Epidermal melanocyte (primary cell): Measurements from ENCODE around the gene LGI4.
"Not testable (repeated sequence)": the region's sequence is repeated elsewhere in the genome, so short reads cannot be mapped to it uniquely, and the experiment has no call there.

ENCODE experiments used
- DNase-seq: peaks from one replicate; pipeline ENCODE4 v3.0.0; 2011; ENCODE audit warnings: low spot score; ENCODE audit not compliant: insufficient read length

LGI4 gene

DNA sequence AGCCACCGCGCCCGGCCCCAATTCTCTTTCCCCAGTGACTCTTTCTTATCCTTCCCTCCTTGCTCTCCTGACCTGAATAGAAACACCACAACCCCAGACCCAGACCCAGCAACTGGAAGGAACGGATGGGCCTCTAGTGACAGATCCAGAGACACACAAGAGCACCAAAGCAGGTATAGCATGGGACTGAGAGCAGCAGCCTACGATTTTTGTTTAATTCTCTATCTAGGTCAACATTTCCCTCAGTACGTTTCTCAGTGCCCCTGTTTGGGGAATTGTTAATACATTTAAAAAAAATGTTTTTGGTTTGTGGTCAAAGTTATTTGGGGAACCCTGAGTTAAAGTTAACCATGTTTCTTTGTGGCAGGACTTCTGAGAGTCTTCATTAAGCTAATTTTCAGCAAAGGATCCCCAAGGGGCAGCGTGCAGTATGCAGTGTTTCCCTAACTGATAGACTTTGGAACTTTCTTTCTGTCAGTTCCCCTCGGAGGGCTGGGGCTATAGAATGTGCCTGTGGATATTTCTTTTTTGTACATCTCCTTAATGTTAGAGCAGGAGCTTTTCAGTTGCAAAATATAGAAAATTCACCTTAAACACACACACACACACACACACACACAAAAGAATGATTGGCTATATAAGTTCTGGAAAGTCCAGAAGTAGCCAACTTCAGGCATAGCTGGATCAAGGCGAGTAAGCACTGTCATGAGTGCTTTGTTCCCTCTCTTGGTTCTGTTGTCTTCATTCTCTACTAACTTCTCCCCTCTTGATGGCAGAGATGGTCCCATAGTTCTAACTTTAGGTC lies 26.0 kb upstream of the LGI4 start:
- no peak for DNase-seq

GRCh38 chr19:35159606-35160005 lies 24.7 kb upstream of the LGI4 start:
- no peak for DNase-seq

DNA sequence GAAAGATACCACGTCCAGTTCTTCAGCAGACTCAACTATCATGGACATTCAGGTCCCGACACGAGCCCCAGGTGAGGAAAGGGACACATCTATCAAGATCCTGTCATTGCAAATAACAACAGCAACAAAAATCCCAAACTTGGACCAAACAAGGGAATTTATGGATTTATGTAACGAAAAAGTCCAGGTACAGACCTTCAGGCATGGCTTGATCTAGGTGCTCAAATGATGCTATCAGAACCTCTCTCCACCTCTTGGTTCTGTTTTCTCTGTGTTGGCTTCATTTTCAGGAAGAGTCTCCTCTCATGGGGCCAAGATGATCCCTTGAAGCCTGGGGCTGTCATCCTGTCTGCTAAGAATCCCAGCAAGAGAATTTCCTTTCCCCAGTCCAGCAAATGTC lies 22.6 kb upstream of the LGI4 start:
- DNase-seq, result no peak

GRCh38 chr19:35156673-35157014 lies 21.8 kb upstream of the LGI4 start:
- DNase-seq, result no peak

DNA sequence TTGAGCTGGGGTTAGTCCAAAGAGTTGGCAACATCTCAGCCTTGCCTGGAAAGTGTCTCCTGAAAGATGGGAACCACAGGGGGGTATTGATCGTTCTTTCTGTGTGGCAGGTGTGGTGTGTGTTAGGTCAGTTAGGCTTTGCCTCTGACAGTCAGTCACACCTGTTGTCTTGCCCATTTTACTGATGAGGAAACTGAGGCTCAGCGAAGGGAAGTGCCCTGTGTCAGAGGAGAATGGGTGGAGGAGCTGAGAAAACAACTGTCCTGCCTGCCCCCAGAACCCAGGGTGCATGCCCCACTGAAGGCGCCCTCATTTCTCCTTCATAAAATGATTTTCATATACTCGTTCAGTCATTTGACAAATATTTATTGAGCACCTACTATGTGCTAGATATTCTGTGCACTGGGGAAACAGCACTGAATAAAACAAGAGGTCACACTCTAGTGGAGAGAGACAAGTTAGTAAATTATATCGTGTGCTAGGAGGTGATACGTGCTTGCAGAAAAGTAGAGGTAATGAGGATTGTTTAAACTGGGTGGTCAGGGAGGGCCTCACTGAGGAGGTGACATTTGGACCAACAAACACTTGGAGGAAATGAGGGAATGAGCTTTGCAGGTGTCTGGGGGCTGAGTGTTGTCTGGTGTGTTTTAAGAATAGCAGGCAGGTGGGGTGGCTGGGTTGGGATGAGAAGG lies 21.3 kb upstream of the LGI4 start:
- no peak for DNase-seq

GRCh38 chr19:35155441-35155840 lies 20.6 kb upstream of the LGI4 start:
- DNase-seq, result no peak

- peak; percentile 71 for DNase-seq
Observed at GRCh38 chr19:35154525-35155406, 19.9 kb upstream of the LGI4 start, which contains the start of gene FXYD5. TSS of gene FXYD5 (plus strand) at chr19:35154735. CDS start at chr19:35155551, 816 bp downstream.

- no peak for DNase-seq
Observed at GRCh38 chr19:35153701-35154524, 19.1 kb upstream of the LGI4 start.

DNA sequence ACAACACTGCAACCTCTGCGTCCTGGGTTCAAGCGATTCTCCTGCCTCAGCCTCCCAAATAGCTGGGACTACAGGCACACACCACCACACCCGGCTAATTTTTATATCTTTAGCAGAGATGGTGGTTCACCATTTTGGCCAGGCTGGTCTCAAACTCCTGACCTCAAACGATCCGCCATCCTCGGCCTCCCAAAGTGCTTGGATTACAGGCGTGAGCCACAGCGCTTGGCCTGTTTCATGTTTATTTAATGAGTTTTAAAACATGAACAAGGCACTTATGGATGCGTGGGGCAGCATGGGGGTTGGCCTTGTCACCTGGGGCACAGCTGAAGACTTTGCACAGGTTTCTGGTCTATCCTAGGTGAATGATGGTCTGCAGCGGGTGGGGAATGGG lies 18.3 kb upstream of the LGI4 start:
- not testable (repeated sequence) for DNase-seq

GRCh38 chr19:35151273-35152065 lies 16.6 kb upstream of the LGI4 start:
- DNase-seq, result no peak

- DNase-seq, result peak; percentile 3
Observed at GRCh38 chr19:35150445-35150844, 15.6 kb upstream of the LGI4 start.

DNA sequence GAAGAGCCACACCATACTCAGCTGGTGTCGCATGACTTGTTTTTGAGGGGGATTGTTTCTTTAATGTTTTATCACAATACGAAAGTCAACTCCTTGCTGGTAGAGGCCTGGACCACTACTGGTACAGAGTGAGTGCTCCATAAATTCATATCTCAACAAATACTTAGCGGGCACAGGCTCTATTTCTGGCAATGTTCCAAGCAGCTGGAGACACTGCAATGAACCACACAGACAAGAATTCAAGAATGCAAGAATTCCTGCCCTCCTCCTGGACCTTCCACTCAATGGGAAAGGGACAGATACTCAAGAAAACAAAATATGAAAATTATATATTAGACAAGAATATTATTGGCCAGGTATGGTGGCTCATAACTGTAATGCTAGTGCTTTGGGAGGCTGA lies 14.6 kb upstream of the LGI4 start:
- DNase-seq, result no peak

DNA sequence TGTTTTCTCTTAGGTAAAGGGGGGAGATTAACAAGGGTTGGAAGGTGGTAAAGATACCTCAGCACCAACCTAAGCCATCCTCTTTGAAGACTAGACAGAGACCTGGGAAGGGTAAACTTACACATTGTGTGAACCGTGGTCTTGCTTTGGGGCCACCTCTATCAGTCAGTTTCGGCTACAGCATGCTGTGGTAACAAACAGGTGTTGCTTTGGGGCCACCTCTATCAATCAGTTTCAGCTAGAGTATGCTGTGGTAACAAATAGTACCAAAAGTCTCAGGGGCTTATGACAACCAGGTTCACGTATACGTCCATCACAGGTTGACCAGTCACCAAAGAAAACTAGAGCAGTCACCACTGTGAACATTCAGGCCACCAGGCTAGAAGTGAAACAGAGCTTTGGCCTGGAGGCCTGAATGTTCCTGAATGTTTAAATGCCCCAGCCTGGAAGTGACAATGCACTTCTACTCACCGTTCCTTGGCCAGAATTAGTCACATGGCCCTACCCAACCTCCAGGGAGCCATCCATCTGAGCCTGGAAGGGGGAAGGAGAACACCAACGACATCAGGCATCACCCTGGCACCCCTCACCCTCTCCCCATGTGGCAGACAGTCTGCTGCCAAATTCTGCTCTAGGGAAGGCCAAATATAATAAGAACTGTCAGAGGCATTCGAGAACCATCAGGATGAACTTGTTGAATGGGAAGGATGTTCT lies 12.0 kb upstream of the LGI4 start:
- DNase-seq, result no peak

DNA sequence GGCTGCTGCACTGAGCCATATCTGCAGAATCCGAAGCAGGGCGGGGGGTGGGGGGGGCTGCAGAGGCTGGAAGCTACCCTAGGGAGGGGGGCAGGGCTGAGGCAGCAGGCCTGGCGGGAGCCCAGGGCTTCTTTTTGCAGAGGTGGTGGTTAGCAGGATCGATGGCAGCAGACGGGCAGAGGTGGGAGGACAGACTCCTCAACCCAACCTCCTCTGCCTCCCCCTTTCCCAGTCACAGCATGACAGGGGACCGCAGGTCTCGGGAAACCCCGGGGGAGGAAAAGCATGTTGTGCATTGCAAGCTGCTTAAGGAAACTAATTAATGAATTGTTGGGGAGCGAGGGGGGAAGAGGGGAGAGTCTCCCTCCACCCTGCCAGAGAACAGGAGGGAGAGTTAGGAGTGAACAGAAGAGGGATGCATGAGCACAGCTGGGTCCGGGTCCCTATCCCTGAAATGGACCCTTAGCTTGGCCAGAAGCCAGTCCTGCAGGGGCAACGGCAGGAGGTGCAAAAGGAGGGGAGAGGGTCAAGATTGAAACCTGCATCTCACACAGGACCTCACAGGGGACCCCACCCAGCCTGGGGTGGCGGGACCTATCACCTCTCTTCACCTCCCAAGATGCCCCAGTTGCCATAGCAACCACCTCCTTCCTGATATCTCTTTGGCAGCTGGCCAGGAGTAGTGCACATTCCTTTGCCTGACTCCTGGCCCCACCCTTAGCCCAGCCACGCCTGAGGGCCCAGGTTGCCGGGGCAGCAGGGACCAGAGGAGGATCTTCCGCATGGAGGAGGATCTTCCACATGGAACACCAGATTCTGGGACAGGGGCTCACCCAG lies 10.0 kb upstream of the LGI4 start:
- DNase-seq, result no peak

DNA sequence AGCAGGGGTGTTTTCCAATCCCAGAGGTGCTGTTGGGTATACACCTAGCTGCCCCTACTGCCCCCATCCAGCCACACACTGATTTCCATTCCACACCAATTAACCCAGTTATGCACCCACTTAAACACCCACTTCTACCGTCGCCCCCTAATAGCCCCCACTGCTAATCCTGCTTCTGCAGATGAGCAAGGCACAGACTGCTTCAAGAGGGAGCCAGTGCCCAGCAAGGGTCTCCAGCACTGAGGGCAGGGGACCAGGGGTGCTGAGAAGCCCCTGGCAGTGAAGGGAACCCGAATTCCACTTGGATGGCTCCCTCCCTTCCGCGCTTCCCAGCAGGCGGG lies 9.4 kb upstream of the LGI4 start:
- DNase-seq, result no peak

- no peak for DNase-seq
Observed at GRCh38 chr19:35143818-35144217, 9.0 kb upstream of the LGI4 start.

DNA sequence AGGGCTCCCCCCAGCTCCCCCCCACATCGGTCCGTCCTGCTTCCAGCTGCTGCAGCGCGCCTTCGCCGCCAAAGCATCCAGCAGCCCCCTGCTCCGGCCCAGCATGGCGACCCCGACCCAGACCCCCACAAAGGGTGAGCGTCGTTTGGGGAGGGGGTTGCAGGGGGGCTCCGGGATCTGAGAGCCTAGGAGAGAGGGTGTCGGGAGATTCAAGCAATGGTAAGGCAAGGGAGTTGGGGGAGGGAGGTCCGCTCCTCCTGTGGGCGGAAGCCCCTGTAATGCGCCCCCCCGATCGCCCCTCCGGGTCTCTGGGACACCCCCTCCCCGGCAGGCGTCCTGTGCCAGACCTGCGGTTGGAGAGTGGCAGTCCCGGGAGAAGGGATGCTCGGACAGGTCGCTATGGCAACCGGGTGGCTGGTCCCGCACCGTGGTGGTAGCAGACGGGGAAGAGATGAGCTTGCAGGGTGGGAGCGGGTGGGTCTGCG lies 8.4 kb upstream of the LGI4 start, which contains the start of gene FXYD7:
TSS of gene FXYD7 (plus strand) at position 25 of the 485 bp plus-strand sequence. CDS start at position 104, 79 bp downstream.
- DNase-seq, result no peak

GRCh38 chr19:35142606-35143230 lies 7.9 kb upstream of the LGI4 start:
- DNase-seq, result no peak
